Measurements from ENCODE around the gene TOX4. TPM values are rescaled to one million over a fixed set of nuclear protein-coding genes. Genes with fewer than 3 reads are reported as not detected.

Gene TOX4
- total and polyA plus RNA-seq, 2 donors (not counting 1 experiment from before 2014, with no cell fraction given) = 33.6 to 74.1 TPM

GRCh38 chr14:21520767-21521166 is 43.8 kb downstream of the TOX4 start:
- ChIA-PET CTCF (no interaction called here), POLR2A (no interaction called here)
- H3K4me2 ChIP-seq (replicated peaks; ENCODE audit: low read depth, low read length, poor library complexity, severe bottlenecking) = no peak overlapping the region
- H3K9me3 ChIP-seq (ENCODE audit: control extremely low read depth in 1 of 3, control insufficient read depth in 2 of 3, insufficient read depth in 1 of 3, low read length in 2 of 3) = no peaks in the 10 kb centered on the region
- H2AFZ ChIP-seq (ENCODE audit: insufficient read depth, low read depth, low read length, poor library complexity, severe bottlenecking) = no peak overlapping the region
- no peak for ATAC-seq (ENCODE audit: low read depth)
- H3K27me3 Mint-ChIP-seq = peaks cover 37% of the 10 kb centered on the region
- no peaks in the 10 kb centered on the region for H3K9me3 Mint-ChIP-seq (ENCODE audit: insufficient read depth)
- H3K9ac ChIP-seq (ENCODE audit: low read length) = no peak overlapping the region
- DNase-seq = no peak
- H3K4me3 ChIP-seq (ENCODE audit: control extremely low read depth in 1 of 5, extremely low read depth in 1 of 5, insufficient read depth in 1 of 5, low read depth in 2 of 5, low read length in 4 of 5) = no peak overlapping the region
- intact Hi-C loops (cut with micrococcal nuclease) = no loop called here
- no peaks in the 10 kb centered on the region for H3K4me1 ChIP-seq (ENCODE audit: control insufficient read depth in 2 of 2, insufficient read depth in 2 of 2, low read length in 2 of 2)
- H3K27me3 ChIP-seq (replicated peaks in 1 of 4; ENCODE audit: control extremely low read depth in 1 of 4, control insufficient read depth in 3 of 4, insufficient read depth in 4 of 4, low read length in 3 of 4) = peaks cover 0 to 4% (median 2%) of the 10 kb centered on the region in 4 experiments
- H3K27ac ChIP-seq (ENCODE audit: low read length in 2 of 2) = no peak overlapping the region
- H4K20me1 ChIP-seq (ENCODE audit: control insufficient read depth, insufficient read depth, low read length, poor library complexity, severe bottlenecking) = no peaks in the 10 kb centered on the region
- no peaks in the 10 kb centered on the region for H3K36me3 ChIP-seq (replicated peaks in 1 of 2; ENCODE audit: control extremely low read depth in 1 of 2, control insufficient read depth in 1 of 2, extremely low read depth in 1 of 2, insufficient read depth in 2 of 2, low read length in 1 of 2)
- no peak overlapping the region for H3K4me3 Mint-ChIP-seq
- H3K79me2 ChIP-seq (ENCODE audit: control insufficient read depth, insufficient read depth, low read length) = no peaks in the 10 kb centered on the region
- peaks cover 3% of the 10 kb centered on the region for H3K4me1 Mint-ChIP-seq
- no peak overlapping the region for H3K27ac Mint-ChIP-seq
- no CpG with 5 or more reads among the region's 1 CpG for WGBS (ENCODE audit: insufficient coverage)
- TF ChIP-seq CTCF (IDR thresholded peaks at IDR 0.05) (no peak), EZH2 (IDR thresholded peaks at IDR 0.05; ENCODE audit: borderline replicate concordance, insufficient read depth, low read depth, low read length, poor library complexity, severe bottlenecking) (no peak)

DNA sequence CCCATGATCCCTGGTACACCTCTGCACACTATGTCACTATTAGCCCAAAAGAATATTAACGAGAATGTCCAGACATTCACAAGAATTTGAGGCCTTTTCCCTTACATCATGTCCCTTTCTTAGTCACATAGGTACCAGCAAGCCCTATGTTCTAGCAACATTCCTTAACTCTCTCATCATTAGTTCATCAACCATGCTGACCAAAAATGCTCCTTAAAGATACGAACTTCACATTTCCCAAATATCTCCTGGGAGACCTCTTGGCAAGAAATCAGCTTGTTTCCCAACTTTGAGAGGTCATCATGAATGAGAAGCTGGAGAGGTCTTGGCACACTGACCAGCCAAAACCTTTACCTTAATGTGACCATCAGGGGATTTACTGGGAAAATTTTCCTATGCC is 44.5 kb downstream of the TOX4 start:
- H3K4me3 ChIP-seq (ENCODE audit: control extremely low read depth in 1 of 5, extremely low read depth in 1 of 5, insufficient read depth in 1 of 5, low read depth in 2 of 5, low read length in 4 of 5) = no peak overlapping the region
- H3K36me3 ChIP-seq (replicated peaks in 1 of 2; ENCODE audit: control extremely low read depth in 1 of 2, control insufficient read depth in 1 of 2, extremely low read depth in 1 of 2, insufficient read depth in 2 of 2, low read length in 1 of 2) = no peaks in the 10 kb centered on the region
- WGBS (ENCODE audit: insufficient coverage) = 100% methylated on average over 1 of the region's 2 CpGs
- no peak overlapping the region for H3K27ac ChIP-seq (ENCODE audit: low read length in 2 of 2)
- no peaks in the 10 kb centered on the region for H3K9me3 Mint-ChIP-seq (ENCODE audit: insufficient read depth)
- TF ChIP-seq EZH2 (IDR thresholded peaks at IDR 0.05; ENCODE audit: borderline replicate concordance, insufficient read depth, low read depth, low read length, poor library complexity, severe bottlenecking) = no peak
- no peak for TF ChIP-seq CTCF (IDR thresholded peaks at IDR 0.05)
- ATAC-seq (ENCODE audit: low read depth) (no peak), DNase-seq (no peak)
- H3K4me2 ChIP-seq (replicated peaks; ENCODE audit: low read depth, low read length, poor library complexity, severe bottlenecking) = no peak overlapping the region
- no peaks in the 10 kb centered on the region for H4K20me1 ChIP-seq (ENCODE audit: control insufficient read depth, insufficient read depth, low read length, poor library complexity, severe bottlenecking)
- peaks cover under 1 to 3% of the 10 kb centered on the region in 2 donors for H3K4me1 ChIP-seq (ENCODE audit: control insufficient read depth in 2 of 2, insufficient read depth in 2 of 2, low read length in 2 of 2)
- H3K9ac ChIP-seq (ENCODE audit: low read length) = no peak overlapping the region
- no peak overlapping the region for H2AFZ ChIP-seq (ENCODE audit: insufficient read depth, low read depth, low read length, poor library complexity, severe bottlenecking)
- H3K4me1 Mint-ChIP-seq = peaks cover 3% of the 10 kb centered on the region
- no peaks in the 10 kb centered on the region for H3K9me3 ChIP-seq (ENCODE audit: control extremely low read depth in 1 of 3, control insufficient read depth in 2 of 3, insufficient read depth in 1 of 3, low read length in 2 of 3)
- POLR2A ChIA-PET = no interaction called here
- no peaks in the 10 kb centered on the region for H3K79me2 ChIP-seq (ENCODE audit: control insufficient read depth, insufficient read depth, low read length)
- H3K4me3 Mint-ChIP-seq = no peak overlapping the region
- intact Hi-C loops (cut with micrococcal nuclease) = no loop called here
- H3K27me3 Mint-ChIP-seq = peaks cover 32% of the 10 kb centered on the region
- peaks cover 0 to 4% (median 2%) of the 10 kb centered on the region in 4 experiments for H3K27me3 ChIP-seq (replicated peaks in 1 of 4; ENCODE audit: control extremely low read depth in 1 of 4, control insufficient read depth in 3 of 4, insufficient read depth in 4 of 4, low read length in 3 of 4)
- CTCF ChIA-PET = no interaction called here
- no peak overlapping the region for H3K27ac Mint-ChIP-seq
